ENCODE data around the gene COX17. TPM values are rescaled to one million over a fixed set of nuclear protein-coding genes. Genes with fewer than 3 reads are reported as not detected.

COX17 gene
- total RNA-seq, 4 donors from 2014 or later = 31.9 to 84.8 (median 62.7) TPM

DNA sequence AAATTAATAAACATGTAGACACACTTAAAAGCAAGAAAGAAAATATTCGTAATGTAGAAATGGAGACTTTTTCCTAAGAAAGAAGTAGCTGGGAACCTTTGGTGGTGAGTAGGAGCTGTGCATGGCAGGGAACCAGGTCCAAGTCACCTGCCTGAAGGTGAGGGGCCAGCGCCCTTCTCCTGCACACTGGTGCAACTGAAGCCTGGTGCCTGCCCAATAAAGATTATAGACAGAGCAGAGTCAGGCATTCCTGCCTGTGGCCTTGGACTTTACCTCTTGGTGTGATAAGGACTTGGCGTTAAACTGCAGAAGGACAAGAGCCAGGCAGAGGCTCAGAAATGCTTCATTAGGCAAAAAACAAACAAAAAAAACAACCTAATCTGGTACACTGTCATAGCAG lies 39.8 kb upstream of the COX17 start:
- ATAC-seq = no peak

DNA sequence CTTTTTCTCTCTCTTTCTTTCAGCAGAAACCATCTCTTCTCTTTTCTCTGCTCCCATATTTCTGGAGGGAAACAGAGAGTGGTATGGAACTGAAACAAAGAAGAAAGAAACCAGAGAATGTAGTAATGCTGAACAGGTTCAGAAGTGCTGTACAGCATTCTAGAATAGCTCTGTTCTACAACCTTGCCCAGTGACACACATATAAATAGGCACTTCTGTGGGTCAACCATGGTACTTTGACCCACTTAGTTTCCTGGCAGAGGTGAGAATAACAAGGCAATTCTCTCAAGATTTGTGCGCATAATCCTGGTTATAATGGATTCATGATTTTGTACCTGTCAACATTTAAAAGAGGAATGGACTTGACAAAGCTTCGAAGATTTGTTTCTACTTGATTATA lies 37.9 kb upstream of the COX17 start:
- H3K36me3 ChIP-seq = peaks cover 0 to 37% of the 10 kb centered on the region in 2 donors
- no peak overlapping the region for H3K27ac ChIP-seq
- H3K9me3 ChIP-seq = no peaks in the 10 kb centered on the region
- no peak overlapping the region for H3K4me3 ChIP-seq
- 92 to 94% methylated on average over 2 of the region's 2 CpGs for WGBS, 2 donors (ENCODE audit: low coverage in 1 of 2)
- H3K4me1 ChIP-seq = no peaks in the 10 kb centered on the region
- H3K27me3 ChIP-seq = no peaks in the 10 kb centered on the region
- ATAC-seq = no peak
- TF ChIP-seq EP300 (IDR thresholded peaks at IDR 0.05) (no peak), POLR2A (IDR thresholded peaks at IDR 0.05) (no peak), POLR2AphosphoS5 (IDR thresholded peaks at IDR 0.05) (no peak)
- TF ChIP-seq, protein P1, sequence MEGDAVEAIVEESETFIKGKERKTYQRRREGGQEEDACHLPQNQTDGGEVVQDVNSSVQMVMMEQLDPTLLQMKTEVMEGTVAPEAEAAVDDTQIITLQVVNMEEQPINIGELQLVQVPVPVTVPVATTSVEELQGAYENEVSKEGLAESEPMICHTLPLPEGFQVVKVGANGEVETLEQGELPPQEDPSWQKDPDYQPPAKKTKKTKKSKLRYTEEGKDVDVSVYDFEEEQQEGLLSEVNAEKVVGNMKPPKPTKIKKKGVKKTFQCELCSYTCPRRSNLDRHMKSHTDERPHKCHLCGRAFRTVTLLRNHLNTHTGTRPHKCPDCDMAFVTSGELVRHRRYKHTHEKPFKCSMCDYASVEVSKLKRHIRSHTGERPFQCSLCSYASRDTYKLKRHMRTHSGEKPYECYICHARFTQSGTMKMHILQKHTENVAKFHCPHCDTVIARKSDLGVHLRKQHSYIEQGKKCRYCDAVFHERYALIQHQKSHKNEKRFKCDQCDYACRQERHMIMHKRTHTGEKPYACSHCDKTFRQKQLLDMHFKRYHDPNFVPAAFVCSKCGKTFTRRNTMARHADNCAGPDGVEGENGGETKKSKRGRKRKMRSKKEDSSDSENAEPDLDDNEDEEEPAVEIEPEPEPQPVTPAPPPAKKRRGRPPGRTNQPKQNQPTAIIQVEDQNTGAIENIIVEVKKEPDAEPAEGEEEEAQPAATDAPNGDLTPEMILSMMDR (IDR thresholded peaks at IDR 0.05) = no peak

More for the DNA sequence above, 39.8 kb upstream of the COX17 start:
- Histone ChIP-seq H3K4me3 (no peak overlapping the region), H3K27me3 (no peaks in the 10 kb centered on the region), H3K36me3 (peaks cover 0 to 37% of the 10 kb centered on the region in 2 donors), H3K9me3 (no peaks in the 10 kb centered on the region), H3K4me1 (no peaks in the 10 kb centered on the region), H3K27ac (no peak overlapping the region)
- no peak for TF ChIP-seq POLR2A (IDR thresholded peaks at IDR 0.05)
- no peak for TF ChIP-seq EP300 (IDR thresholded peaks at IDR 0.05)
- TF ChIP-seq, protein P1 (IDR thresholded peaks at IDR 0.05) = no peak
- no peak for TF ChIP-seq POLR2AphosphoS5 (IDR thresholded peaks at IDR 0.05)
- 80 to 86% methylated on average over 1 to 3 of the region's 3 CpGs for WGBS, 2 donors (ENCODE audit: low coverage in 1 of 2)

DNA sequence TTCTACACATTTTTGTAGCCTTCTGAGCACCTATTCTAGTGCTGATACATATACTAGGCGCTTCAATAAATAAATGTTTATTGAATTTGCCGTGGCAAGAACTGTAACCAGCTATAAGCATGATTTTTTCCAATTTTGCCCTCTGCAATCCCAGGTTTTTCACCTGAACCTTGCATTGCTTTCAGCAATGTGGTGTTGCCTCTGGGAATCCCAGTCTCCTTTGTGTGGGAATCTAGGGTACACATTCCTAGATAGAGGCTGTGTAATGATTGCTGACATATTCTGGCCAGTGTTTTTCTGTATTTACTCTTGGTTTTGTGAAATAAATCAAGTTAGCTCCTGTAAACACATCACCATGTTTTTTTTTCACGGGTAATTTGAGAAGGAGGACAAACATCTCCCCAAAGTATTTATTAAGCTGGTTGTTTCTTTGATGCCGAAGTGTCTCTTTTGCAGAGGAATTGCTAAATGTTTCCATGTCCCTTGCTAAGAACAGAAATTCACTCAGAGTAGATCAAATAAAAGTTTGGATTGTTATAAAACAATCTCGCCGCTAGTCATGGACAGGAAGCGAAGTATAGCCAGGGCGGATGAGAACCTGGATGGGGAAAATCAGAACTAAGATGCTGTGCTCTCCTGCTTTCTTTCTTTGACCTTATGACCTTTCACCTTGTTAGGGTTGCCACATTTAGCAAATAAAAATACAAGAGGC lies 26.8 kb upstream of the COX17 start:
- H3K36me3 ChIP-seq = no peaks in the 10 kb centered on the region
- H3K4me3 ChIP-seq = peak overlapping the region in 1 of 2 donors; percentile 60
- WGBS, 2 donors (ENCODE audit: low coverage in 1 of 2) = 68 to 74% methylated on average over 6 to 8 of the region's 8 CpGs
- TF ChIP-seq, protein P1 (IDR thresholded peaks at IDR 0.05) = no peak
- TF ChIP-seq POLR2AphosphoS5 (IDR thresholded peaks at IDR 0.05) (no peak), EP300 (IDR thresholded peaks at IDR 0.05) (no peak), POLR2A (IDR thresholded peaks at IDR 0.05) (no peak)
- H3K4me1 ChIP-seq = peaks cover 0 to 21% (median 0%) of the 10 kb centered on the region in 3 donors
- peak overlapping the region in 1 of 4 donors; percentile 73 for H3K27ac ChIP-seq
- ATAC-seq = no peak
- no peaks in the 10 kb centered on the region for H3K27me3 ChIP-seq
- H3K9me3 ChIP-seq = no peaks in the 10 kb centered on the region

DNA sequence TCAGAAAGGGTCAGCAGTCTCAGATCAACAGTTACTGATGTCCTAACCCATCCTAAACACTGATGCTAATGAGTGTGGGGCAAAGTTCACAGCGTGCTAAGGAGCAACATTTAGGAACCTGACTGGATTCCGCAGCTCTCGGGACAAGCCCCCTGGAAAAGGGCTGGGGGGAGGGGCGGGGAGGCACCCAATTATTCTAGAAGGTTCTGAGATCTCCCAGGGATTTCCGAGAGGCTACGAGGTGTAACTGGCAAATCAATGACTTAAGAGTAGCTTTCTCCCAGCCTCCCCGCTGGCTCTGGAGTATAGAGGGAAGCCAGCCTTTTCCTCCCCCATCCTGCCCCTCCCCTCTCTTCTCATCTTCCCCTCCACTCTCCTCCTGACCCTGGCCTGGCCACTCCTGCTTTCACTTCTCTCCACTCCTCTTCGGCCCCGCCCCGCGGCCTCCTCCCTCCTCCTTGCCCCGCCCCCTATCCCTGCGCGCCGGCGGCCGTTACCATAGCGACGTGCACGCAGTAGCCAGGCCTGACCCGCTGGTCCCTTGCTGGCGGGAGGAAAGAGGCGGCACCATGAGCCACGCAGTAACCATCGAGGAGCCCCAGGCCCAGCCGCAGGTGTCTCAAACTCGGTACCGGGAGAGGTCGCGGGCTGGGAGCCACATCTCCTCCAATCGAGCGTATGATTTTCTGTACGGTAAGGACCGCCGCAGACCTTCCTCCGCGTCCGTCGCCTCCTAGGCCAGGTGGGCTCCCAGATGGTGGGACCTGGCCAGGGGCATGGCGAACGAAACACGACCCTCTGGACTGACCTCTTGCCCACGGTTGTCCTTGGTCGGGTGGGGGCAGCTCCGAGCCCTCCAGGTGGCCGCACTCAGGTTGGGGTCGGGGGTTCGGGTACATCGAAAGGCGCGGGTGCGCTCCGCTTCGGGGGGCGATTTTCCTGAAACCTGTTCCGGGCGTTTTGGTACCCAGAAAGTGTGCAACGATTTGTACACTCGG lies 25.6 kb upstream of the COX17 start, which contains the start of gene CFAP91:
Gene CFAP91 (plus strand): TSS at position 493 of the 998 bp plus-strand sequence. CDS start 77 bp downstream, at position 570.
- Histone ChIP-seq H3K27ac (peak within 1 kb of the TSS in 3 of 4 donors; percentile 54 to 73 (median 58)), H3K27me3 (no peaks in the 10 kb centered on the region), H3K4me1 (peaks cover 0 to 21% (median 0%) of the 10 kb centered on the region in 3 donors), H3K4me3 (peak within 1 kb of the TSS; percentile 30 to 60), H3K36me3 (no peaks in the 10 kb centered on the region), H3K9me3 (no peaks in the 10 kb centered on the region)
- peak; percentile 99 for ATAC-seq
- TF ChIP-seq, protein P1 (IDR thresholded peaks at IDR 0.05) = no peak
- TF ChIP-seq POLR2AphosphoS5 (IDR thresholded peaks at IDR 0.05) = peak; percentile 7
- 0 to 3% methylated on average over 3 to 11 of the region's 59 CpGs for WGBS, 2 donors (ENCODE audit: low coverage in 1 of 2)

Measured in gastroesophageal sphincter (tissue), 4 donors.